CD14-positive monocyte (primary cell): ENCODE data around the gene PLCE1. TPM values are rescaled to one million over a fixed set of nuclear protein-coding genes. Genes with fewer than 3 reads are reported as not detected.

Experiments
- DNase-seq, 3 donors: peaks; one replicate each; pipeline ENCODE4 v3.0.0-alpha.2; 2011 to 2022
- H2AFZ ChIP-seq: 2 replicates; pipeline ENCODE4 v1.6.0; 2012; ENCODE audit warnings: mild to moderate bottlenecking, low read depth, low read length, inconsistent platforms; ENCODE audit not compliant: insufficient read depth, poor library complexity, severe bottlenecking
- H3K27ac ChIP-seq, 2 donors: 1 replicate in 1 of 2; 2 replicates in 1 of 2; pipeline ENCODE4 v1.5.1; 2012 to 2013; ENCODE audit warnings: low read length in 2 of 2, control low read depth in 1 of 2, inconsistent platforms in 1 of 2, low read depth in 1 of 2, mild to moderate bottlenecking in 1 of 2
- H3K27me3 ChIP-seq, 2 donors: one replicate each; pipeline versions ENCODE4 v1.6.0 to v1.6.1; 2011 to 2013; ENCODE audit warnings: low read length in 2 of 2; ENCODE audit not compliant: control insufficient read depth in 2 of 2, insufficient read depth in 2 of 2
- H3K36me3 ChIP-seq, 2 donors: replicated peaks in 1 of 2; 1 replicate in 1 of 2; 2 replicates in 1 of 2; pipeline versions ENCODE4 v1.5.1 to v1.6.1; 2012 to 2013; ENCODE audit warnings: low read length in 2 of 2, control low read depth in 1 of 2, inconsistent platforms in 1 of 2, mild to moderate bottlenecking in 1 of 2; ENCODE audit not compliant: insufficient read depth in 2 of 2, control insufficient read depth in 1 of 2
- H3K4me1 ChIP-seq, 2 donors: 1 replicate in 1 of 2; 2 replicates in 1 of 2; pipeline versions ENCODE4 v1.5.1 to v1.6.1; 2012 to 2013; ENCODE audit warnings: low read length in 2 of 2, control low read depth in 1 of 2, inconsistent platforms in 1 of 2, mild to moderate bottlenecking in 1 of 2, moderate library complexity in 1 of 2; ENCODE audit not compliant: insufficient read depth in 2 of 2, control insufficient read depth in 1 of 2
- H3K4me2 ChIP-seq: replicated peaks from 2 replicates; pipeline ENCODE3; 2012; ENCODE audit warnings: low read length, moderate library complexity, mild to moderate bottlenecking; ENCODE audit not compliant: poor library complexity, severe bottlenecking; ENCODE audit errors: extremely low read depth
- H3K4me3 ChIP-seq, 3 experiments: fragments of 200-600 bp in 1 of 3; sonication (generic) in 1 of 3; replicated peaks in 1 of 3; 1 replicate in 2 of 3; 2 replicates in 1 of 3; pipeline ENCODE4 v1.5.1; 2011 to 2013; ENCODE audit warnings: low read length in 3 of 3, mild to moderate bottlenecking in 3 of 3, control low read depth in 2 of 3, low read depth in 2 of 3, inconsistent platforms in 1 of 3, moderate library complexity in 1 of 3
- H3K79me2 ChIP-seq: 2 replicates; pipeline ENCODE4 v1.6.0; 2012; ENCODE audit warnings: mild to moderate bottlenecking, control low read depth, inconsistent platforms, low read length, moderate library complexity; ENCODE audit not compliant: insufficient read depth
- H3K9ac ChIP-seq: 2 replicates; pipeline ENCODE4 v1.6.0; 2017; ENCODE audit warnings: low read length, mild to moderate bottlenecking; ENCODE audit not compliant: insufficient read depth, poor library complexity, severe bottlenecking
- H3K9me3 ChIP-seq, 2 donors: replicated peaks in 1 of 2; 1 replicate in 1 of 2; 2 replicates in 1 of 2; pipeline versions ENCODE4 v1.5.1 to v1.6.1; 2012 to 2013; ENCODE audit warnings: low read length in 2 of 2, control low read depth in 1 of 2; ENCODE audit not compliant: control insufficient read depth in 1 of 2, insufficient read depth in 1 of 2
- H4K20me1 ChIP-seq: 2 replicates; pipeline ENCODE4 v1.6.0; 2012; ENCODE audit warnings: mild to moderate bottlenecking, low read length, control low read depth, moderate library complexity; ENCODE audit not compliant: insufficient read depth
- H3K27ac Mint-ChIP-seq, 7 donors: one replicate each; pipeline ENCODE4 v1.8.0; 2020; ENCODE audit warnings: mild to moderate bottlenecking in 7 of 7, mixed read lengths in 7 of 7, moderate library complexity in 6 of 7, inconsistent platforms in 2 of 7
- H3K27me3 Mint-ChIP-seq, 3 donors: one replicate each; pipeline ENCODE4 v1.8.0; 2021 to 2022; ENCODE audit warnings: low read depth in 3 of 3, mild to moderate bottlenecking in 3 of 3, mixed read lengths in 3 of 3, moderate library complexity in 3 of 3, inconsistent platforms in 1 of 3
- H3K36me3 Mint-ChIP-seq, 2 donors: one replicate each; pipeline ENCODE4 v1.8.0; 2020; ENCODE audit warnings: mixed read lengths in 2 of 2, inconsistent platforms in 1 of 2, mild to moderate bottlenecking in 1 of 2
- H3K4me1 Mint-ChIP-seq: one replicate; pipeline ENCODE4 v1.8.0; 2020; ENCODE audit warnings: mild to moderate bottlenecking, mixed read lengths
- H3K4me3 Mint-ChIP-seq, 2 donors: one replicate each; pipeline ENCODE4 v1.8.0; 2020; ENCODE audit warnings: mild to moderate bottlenecking in 2 of 2, mixed read lengths in 2 of 2, moderate library complexity in 1 of 2
- H3K9me3 Mint-ChIP-seq, 7 donors: one replicate each; pipeline ENCODE4 v1.8.0; 2020 to 2022; ENCODE audit warnings: mixed read lengths in 7 of 7, mild to moderate bottlenecking in 6 of 7, moderate library complexity in 6 of 7, inconsistent platforms in 2 of 7
- WGBS: methylation state at CpG from one replicate; pipeline ENCODE4 v1.1.5; 2013; ENCODE audit warnings: missing lambda C conversion rate; ENCODE audit not compliant: insufficient coverage; 5-methylcytosine and 5-hydroxymethylcytosine counted together
- intact Hi-C, 2 donors: fragments of 100-400 bp; cut with micrococcal nuclease; formaldehyde crosslinking; loops; one replicate each; pipeline versions ENCODE4 v1.15.0 to v1.15.1; 2023
- polyA plus RNA-seq, 3 donors: library from polyadenylated mRNA; depleted of rRNA in 1 of 3; unstranded in 2 of 3; stranded (reverse) in 1 of 3; fragments of 300-500 nt in 2 of 3; fragments of >200 nt in 1 of 3; fragmentation: Illumina TruSeq in 2 of 3; gene quantifications; 1 replicate in 2 of 3; 2 replicates in 1 of 3; pipeline ENCODE4 v1.2.3, GENCODE V29; 2012 to 2021
- TF ChIP-seq, protein P1 (sequence below): fragments of 200-600 bp; IDR thresholded peaks from one replicate; pipeline ENCODE4 v1.8.0; 2022; ENCODE audit warnings: antibody characterized with exemption, mild to moderate bottlenecking

The PLCE1 gene
- polyA plus RNA-seq, 3 donors = 0.02 TPM; not detected in 1

DNA sequence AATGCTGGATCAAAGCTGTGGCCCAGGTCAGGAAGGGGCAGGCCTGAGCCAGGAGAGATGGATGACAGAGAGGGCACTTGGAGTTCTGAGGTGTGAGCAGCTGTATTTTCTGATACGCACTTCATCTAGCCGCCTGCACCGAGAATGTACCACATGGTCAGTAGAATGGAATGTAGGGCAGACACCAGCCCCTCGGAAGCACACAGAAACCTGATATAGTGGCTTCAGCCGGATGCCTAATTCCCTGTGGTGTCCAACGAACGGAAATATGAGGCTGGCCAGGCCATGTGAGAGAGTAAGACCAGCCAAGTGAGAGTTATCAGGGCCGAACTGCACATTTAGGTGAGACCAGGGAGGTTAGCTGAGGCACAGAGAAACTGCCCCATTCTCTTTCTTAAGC, 46.7 kb upstream of the PLCE1 start:
- H3K36me3 ChIP-seq = no peaks in the 10 kb centered on the region
- Mint-ChIP-seq H3K9me3 (peaks cover 0 to 3% (median 0%) of the 10 kb centered on the region in 7 donors), H3K27ac (no peak overlapping the region), H3K4me3 (no peak overlapping the region), H3K4me1 (no peaks in the 10 kb centered on the region), H3K27me3 (peaks cover 0 to 4% (median 0%) of the 10 kb centered on the region in 3 donors), H3K36me3 (no peaks in the 10 kb centered on the region)
- no peak overlapping the region for H3K9ac ChIP-seq
- no peaks in the 10 kb centered on the region for H3K79me2 ChIP-seq
- no peak overlapping the region for H2AFZ ChIP-seq
- no peaks in the 10 kb centered on the region for H4K20me1 ChIP-seq
- intact Hi-C loops = no loop called here
- no peaks in the 10 kb centered on the region for H3K27me3 ChIP-seq
- DNase-seq = no peak
- no peak overlapping the region for H3K4me3 ChIP-seq
- no peak overlapping the region for H3K27ac ChIP-seq
- WGBS = 91% methylated on average over 8 of the region's 8 CpGs
- no peaks in the 10 kb centered on the region for H3K4me1 ChIP-seq
- TF ChIP-seq, protein P1, sequence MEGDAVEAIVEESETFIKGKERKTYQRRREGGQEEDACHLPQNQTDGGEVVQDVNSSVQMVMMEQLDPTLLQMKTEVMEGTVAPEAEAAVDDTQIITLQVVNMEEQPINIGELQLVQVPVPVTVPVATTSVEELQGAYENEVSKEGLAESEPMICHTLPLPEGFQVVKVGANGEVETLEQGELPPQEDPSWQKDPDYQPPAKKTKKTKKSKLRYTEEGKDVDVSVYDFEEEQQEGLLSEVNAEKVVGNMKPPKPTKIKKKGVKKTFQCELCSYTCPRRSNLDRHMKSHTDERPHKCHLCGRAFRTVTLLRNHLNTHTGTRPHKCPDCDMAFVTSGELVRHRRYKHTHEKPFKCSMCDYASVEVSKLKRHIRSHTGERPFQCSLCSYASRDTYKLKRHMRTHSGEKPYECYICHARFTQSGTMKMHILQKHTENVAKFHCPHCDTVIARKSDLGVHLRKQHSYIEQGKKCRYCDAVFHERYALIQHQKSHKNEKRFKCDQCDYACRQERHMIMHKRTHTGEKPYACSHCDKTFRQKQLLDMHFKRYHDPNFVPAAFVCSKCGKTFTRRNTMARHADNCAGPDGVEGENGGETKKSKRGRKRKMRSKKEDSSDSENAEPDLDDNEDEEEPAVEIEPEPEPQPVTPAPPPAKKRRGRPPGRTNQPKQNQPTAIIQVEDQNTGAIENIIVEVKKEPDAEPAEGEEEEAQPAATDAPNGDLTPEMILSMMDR = no peak
- H3K4me2 ChIP-seq = no peak overlapping the region
- H3K9me3 ChIP-seq = no peaks in the 10 kb centered on the region

DNA sequence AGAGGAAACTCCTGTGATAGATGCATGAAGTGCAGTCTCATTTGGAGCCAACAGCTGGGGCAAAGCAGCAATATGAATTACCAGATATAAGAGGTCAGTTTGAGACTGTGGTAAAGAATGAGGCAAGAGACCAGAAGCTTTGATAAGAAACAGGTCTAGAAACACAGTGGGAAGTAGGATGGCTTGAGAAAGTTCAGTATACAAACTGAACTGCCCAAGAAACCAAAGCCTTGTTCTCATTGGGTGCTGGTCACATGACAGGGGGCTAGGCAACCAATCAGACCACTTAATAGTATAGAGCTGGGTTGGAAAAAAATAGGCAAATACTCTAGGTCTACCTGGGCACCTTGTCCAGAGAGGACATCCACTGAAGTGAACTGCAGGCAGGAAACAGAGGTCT, 46.2 kb upstream of the PLCE1 start:
- Histone ChIP-seq H3K4me3 (no peak overlapping the region), H3K4me2 (no peak overlapping the region), H3K36me3 (no peaks in the 10 kb centered on the region), H2AFZ (no peak overlapping the region), H4K20me1 (no peaks in the 10 kb centered on the region), H3K4me1 (no peaks in the 10 kb centered on the region), H3K27me3 (no peaks in the 10 kb centered on the region), H3K9ac (no peak overlapping the region), H3K79me2 (no peaks in the 10 kb centered on the region), H3K9me3 (no peaks in the 10 kb centered on the region), H3K27ac (no peak overlapping the region)
- peaks cover 0 to 4% (median 0%) of the 10 kb centered on the region in 3 donors for H3K27me3 Mint-ChIP-seq
- TF ChIP-seq, protein P1 = no peak
- H3K27ac Mint-ChIP-seq = no peak overlapping the region
- intact Hi-C loops = no loop called here
- H3K9me3 Mint-ChIP-seq = peaks cover 0 to 3% (median 0%) of the 10 kb centered on the region in 7 donors
- no peak overlapping the region for H3K4me3 Mint-ChIP-seq
- DNase-seq = no peak
- H3K4me1 Mint-ChIP-seq = no peaks in the 10 kb centered on the region
- no peaks in the 10 kb centered on the region for H3K36me3 Mint-ChIP-seq
